GM12864 (cell line): ENCODE data around the gene RNF144A.
A peak's percentile ranks its signal among the peaks of the same experiment; 100 is the strongest.

Experiments used
- DNase-seq: peaks from one replicate; pipeline ENCODE4 v3.0.0-alpha.2; 2011; ENCODE audit warnings: low read depth
- H3K4me3 ChIP-seq: 2 replicates; pipeline ENCODE4 v1.5.1; 2011; ENCODE audit warnings: mild to moderate bottlenecking, low read depth, low read length, control low read depth
- TF ChIP-seq, protein P1 (sequence below): IDR thresholded peaks from 2 replicates; pipeline ENCODE4 v1.5.1; 2011; ENCODE audit warnings: low read depth, mild to moderate bottlenecking, moderate library complexity, low read length, control low read depth, inconsistent platforms; ENCODE audit errors: missing control alignments

RNF144A gene

DNA sequence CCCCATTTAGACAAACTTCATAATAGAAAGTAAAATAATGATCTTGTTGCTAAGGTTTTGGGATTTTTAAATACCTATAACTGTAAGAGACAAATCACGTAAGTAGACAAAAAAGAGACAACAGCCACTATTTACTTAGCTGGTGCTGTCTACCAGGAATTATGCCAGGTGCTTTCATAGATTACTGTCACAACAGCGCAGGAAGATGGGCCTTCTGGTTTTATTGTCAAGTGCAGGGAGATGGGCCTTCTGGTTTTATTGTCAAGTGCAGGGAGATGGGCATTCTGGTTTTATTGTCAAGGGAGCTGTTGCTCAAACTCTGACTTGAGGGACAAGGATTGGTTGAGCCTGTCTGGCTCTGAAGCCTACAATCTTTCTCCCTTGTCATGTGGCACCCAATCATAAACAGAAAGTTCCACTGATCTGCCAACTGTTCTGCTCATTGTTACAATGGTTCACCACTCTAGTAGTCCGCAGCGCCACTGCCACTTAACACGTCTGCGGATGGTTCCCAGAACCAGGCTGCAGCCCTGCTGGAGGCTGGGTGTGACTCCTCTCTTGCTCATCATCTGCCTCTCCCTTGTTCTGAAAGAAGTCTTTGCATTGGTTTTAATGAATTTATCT is 95.0 kb downstream of the RNF144A start:
- no peak overlapping the region for H3K4me3 ChIP-seq
- DNase-seq = no peak
- TF ChIP-seq, protein P1, sequence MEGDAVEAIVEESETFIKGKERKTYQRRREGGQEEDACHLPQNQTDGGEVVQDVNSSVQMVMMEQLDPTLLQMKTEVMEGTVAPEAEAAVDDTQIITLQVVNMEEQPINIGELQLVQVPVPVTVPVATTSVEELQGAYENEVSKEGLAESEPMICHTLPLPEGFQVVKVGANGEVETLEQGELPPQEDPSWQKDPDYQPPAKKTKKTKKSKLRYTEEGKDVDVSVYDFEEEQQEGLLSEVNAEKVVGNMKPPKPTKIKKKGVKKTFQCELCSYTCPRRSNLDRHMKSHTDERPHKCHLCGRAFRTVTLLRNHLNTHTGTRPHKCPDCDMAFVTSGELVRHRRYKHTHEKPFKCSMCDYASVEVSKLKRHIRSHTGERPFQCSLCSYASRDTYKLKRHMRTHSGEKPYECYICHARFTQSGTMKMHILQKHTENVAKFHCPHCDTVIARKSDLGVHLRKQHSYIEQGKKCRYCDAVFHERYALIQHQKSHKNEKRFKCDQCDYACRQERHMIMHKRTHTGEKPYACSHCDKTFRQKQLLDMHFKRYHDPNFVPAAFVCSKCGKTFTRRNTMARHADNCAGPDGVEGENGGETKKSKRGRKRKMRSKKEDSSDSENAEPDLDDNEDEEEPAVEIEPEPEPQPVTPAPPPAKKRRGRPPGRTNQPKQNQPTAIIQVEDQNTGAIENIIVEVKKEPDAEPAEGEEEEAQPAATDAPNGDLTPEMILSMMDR = no peak

DNA sequence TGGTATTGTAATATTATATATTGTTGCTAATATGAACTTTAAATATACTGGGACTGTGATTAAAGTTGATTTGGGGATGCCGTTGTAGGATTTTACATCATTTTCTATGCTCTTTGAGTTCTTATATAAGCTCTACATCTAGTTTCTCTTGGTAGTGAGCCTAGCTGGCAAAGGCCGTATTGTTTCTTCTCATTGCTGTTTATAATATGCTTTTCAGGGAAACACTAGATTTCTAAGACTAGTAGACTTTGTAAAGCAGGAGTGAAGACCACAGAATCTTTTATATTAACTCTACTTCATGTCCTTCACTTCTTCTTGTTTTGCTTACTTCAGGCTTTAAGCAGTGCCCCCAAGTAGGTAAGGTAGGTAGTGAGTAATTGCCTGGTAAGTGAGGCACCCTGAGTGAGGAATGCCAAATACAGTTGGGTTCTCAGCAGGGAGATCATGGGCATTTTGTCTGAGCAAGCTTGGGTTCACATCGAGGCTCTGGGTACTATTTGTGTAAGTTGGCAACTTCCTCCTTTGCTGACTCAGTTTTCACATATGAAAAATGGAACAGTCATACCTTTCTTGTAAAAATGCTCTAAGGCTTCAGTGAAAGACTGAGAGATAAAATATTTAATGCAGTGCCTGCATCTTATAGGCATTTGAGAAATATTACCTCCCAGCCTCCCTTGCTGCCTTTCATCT is 96.4 kb downstream of the RNF144A start:
- H3K4me3 ChIP-seq = no peak overlapping the region
- DNase-seq = no peak
- TF ChIP-seq, protein P1 = no peak

DNA sequence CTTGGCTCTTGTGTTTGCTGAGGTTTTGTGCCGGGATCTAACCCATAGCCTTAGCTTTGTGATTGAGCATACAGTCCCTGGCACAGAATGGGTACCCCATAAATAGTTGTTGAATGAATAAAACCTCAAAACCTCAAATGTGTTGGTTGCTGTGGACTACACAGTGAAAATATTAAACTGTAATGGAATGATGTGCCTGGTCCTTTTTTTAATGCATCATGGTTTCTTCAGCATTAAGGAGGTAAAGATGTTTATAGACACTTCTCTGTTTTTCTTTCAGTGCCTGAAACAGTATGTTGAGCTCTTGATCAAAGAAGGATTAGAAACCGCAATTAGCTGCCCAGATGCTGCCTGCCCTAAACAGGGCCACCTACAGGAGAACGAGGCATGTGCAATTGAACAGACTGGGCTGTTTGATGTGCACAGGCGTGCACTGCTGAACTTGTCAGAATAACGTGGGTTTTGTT is 97.0 kb downstream of the RNF144A start:
- no peak for DNase-seq
- TF ChIP-seq, protein P1 = peak; percentile 57
- no peak overlapping the region for H3K4me3 ChIP-seq

DNA sequence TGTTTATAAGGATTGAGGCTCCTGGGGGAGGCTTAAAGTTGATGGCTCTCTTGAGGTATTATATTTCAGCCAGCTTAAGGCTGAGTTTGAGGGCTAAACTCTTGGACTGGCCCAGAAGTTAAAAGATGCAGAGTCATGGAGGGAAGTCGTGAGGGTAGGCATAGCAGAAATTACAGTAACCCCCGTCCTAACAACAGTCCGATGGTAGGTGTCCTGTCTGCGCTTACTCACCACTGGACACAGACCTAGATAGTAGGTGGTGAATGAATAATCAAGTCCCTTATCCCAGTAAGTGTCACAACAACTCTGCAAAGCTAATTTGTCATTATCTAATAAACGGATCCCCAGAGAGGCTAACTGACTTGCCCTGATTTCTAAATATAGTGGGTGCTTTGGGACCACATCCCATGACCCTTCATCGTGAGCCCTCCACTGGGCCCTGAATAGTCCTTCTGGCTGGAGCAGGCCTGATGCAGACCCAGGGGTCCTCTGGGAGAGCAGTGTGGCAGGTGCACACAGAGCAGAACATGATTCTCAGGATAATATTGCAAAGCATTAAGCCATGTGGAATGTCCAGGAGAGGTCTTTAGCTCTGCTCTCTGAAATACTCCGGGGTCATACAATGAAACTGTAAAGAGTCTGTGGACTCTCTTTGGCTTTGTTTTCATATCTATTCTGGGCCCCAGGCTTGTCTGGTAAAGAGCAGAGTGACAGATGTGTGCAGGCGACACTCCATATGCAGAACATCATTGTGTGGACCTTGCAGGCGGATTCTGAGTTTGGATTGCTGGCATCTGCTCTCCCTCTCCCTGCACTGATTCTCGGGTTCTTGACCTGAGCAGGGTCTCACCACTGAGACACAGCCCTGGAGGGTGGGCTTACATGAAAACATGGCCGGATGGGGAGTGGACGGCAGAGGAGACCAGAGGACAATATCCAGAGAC is 98.1 kb downstream of the RNF144A start:
- DNase-seq = no peak
- TF ChIP-seq, protein P1 = no peak
- no peak overlapping the region for H3K4me3 ChIP-seq

DNA sequence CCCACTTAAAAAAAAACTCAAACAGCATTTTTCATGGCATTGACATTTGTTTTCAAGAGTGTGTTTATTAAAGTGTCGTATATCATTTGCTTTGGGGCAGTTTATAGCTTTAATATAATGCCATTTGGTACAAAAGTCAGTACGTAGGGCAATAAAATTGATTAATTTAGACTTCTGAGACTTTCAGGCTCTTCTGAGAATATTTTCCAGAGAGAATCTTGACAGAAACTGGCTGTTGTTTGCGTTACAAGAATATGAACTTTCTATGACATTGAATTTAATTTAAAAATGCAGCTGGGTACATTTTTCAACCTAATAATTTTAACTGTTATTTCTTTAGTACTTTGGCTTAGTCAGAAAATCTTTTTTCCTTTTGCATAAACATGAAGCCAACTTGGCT is 98.9 kb downstream of the RNF144A start:
- TF ChIP-seq, protein P1 = no peak

DNA sequence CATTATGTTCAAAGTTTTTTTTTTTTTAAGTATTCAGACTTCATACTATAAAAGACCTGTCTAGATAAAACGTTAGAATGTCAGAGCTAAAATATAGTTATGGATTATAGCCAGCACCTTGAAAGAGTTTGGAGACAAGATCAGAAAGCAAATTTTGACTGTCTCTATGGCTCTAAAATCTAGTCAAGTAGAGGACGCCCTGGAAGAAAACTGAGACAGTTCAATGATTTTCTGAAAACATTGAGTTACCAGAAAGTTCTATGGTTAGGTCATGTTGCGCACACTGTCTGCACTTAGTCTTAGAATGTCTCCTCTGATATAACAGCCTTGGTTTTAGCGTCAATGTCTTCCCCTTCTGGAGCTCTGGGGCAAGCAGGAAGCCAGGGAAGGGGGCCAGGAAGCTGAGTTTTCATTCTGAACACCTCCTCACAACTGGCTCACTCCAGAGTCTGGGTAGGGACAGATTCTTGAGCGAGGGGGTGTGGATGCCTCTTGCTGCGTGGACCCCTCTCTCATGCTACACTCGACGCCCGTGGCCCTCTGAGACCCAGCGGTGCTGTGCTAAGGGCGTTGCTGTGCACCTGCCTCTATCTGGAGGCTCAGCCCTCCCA is 99.5 kb downstream of the RNF144A start:
- no peak for DNase-seq
- TF ChIP-seq, protein P1 = no peak
- H3K4me3 ChIP-seq = no peak overlapping the region

More for the DNA sequence above, 98.9 kb downstream of the RNF144A start:
- DNase-seq = no peak
- no peak overlapping the region for H3K4me3 ChIP-seq
